A549 (cell line): ENCODE measurements around the gene PTPRG. TPM values are rescaled to one million over a fixed set of nuclear protein-coding genes. Genes with fewer than 3 reads are reported as not detected.

Source experiments
- ATAC-seq, 2 experiments: fragments of 200-7000 bp in 1 of 2; fragments of >200 bp in 1 of 2; cut with Nextera tagmentation in 1 of 2; cut with Tn5 transposase in 1 of 2; 3 replicates each; pipeline versions ENCODE4 v1.8.0 to v1.9.1; 2018 to 2020; ENCODE audit warnings: mild to moderate bottlenecking in 1 of 2, moderate library complexity in 1 of 2
- CTCF ChIA-PET: fragments of 300-600 bp; sonication (Branson Sonifier 250); formaldehyde crosslinking; extraction: SDS; loops from one replicate; lab custom pipeline; 2021; ENCODE audit warnings: antibody characterized with exemption, inconsistent platforms; lab: Yijun Ruan, JAX
- POLR2A ChIA-PET: fragments of 350-600 bp; formaldehyde crosslinking; extraction: SDS; loops from one replicate; lab custom pipeline; 2021; ENCODE audit warnings: antibody characterized with exemption, inconsistent platforms; lab: Yijun Ruan, JAX
- DNase-seq, 2 experiments: peaks; one replicate each; pipeline versions ENCODE4 v3.0.0 to v3.0.0-alpha.2; 2011 to 2016; ENCODE audit warnings: low read depth in 1 of 2, low spot score in 1 of 2
- FAIRE-seq: peaks from 2 replicates; lab custom pipeline; 2011; peaks lifted over from hg19 to GRCh38; lab: Jason Lieb, UNC
- H3K27ac ChIP-seq, 2 experiments: fragments of >200 bp; sonication (Bioruptor Twin); formaldehyde crosslinking; 3 replicates each; pipeline ENCODE4 v1.5.1; 2016 to 2017
- H3K4me1 ChIP-seq: fragments of >200 bp; sonication (Bioruptor Twin); formaldehyde crosslinking; 3 replicates; pipeline ENCODE4 v1.6.1; 2016
- H3K4me2 ChIP-seq: fragments of >200 bp; sonication (Bioruptor Twin); formaldehyde crosslinking; 3 replicates; pipeline ENCODE4 v1.6.1; 2016
- H3K4me3 ChIP-seq: fragments of >200 bp; sonication (Bioruptor Twin); formaldehyde crosslinking; 3 replicates; pipeline ENCODE4 v1.5.1; 2016
- H3K9me3 ChIP-seq: fragments of >200 bp; sonication (Bioruptor Twin); formaldehyde crosslinking; 3 replicates; pipeline ENCODE4 v1.6.1; 2016
- BHLHE40 ChIP-seq: IDR thresholded peaks from 2 replicates; pipeline ENCODE4 v1.6.1; 2012; ENCODE audit warnings: low read depth, low read length, inconsistent platforms
- CBX8 ChIP-seq: fragments of 200-600 bp; sonication (generic); IDR thresholded peaks from 2 replicates; pipeline ENCODE4 v1.6.1; 2016
- CEBPB ChIP-seq, 2 experiments: fragments of >200 bp in 1 of 2; sonication (Bioruptor Twin) in 1 of 2; formaldehyde crosslinking in 1 of 2; IDR thresholded peaks; 2 replicates each; pipeline ENCODE4 v1.6.1; 2012 to 2016
- EHF ChIP-seq: fragments of 250-450 bp; sonication (Bioruptor Pico); IDR thresholded peaks from 2 replicates; pipeline ENCODE4 v1.5.0; 2020; ENCODE audit warnings: mild to moderate bottlenecking
- EHMT2 ChIP-seq: fragments of 200-600 bp; sonication (generic); IDR thresholded peaks from 2 replicates; pipeline ENCODE4 v1.6.1; 2016; ENCODE audit warnings: antibody characterized with exemption, low read depth, mild to moderate bottlenecking, moderate library complexity
- ESRRA ChIP-seq: fragments of 150-350 bp; IDR thresholded peaks from 2 replicates; pipeline ENCODE4 v1.6.1; 2014; ENCODE audit warnings: mild to moderate bottlenecking, low read length, borderline replicate concordance
- GATA3 ChIP-seq: IDR thresholded peaks from 2 replicates; pipeline ENCODE4 v1.6.1; 2012; ENCODE audit warnings: borderline replicate concordance
- HDAC2 ChIP-seq: fragments of 200-600 bp; sonication (generic); IDR thresholded peaks from 2 replicates; pipeline ENCODE4 v1.6.1; 2016
- HOXA7 ChIP-seq: fragments of 250-450 bp; sonication (Bioruptor Pico); IDR thresholded peaks from 2 replicates; pipeline ENCODE4 v1.5.0; 2020; ENCODE audit warnings: mild to moderate bottlenecking, moderate library complexity
- HOXB13 ChIP-seq: fragments of 250-450 bp; sonication (Bioruptor Pico); IDR thresholded peaks from 2 replicates; pipeline ENCODE4 v1.5.0; 2020; ENCODE audit warnings: low read depth, mild to moderate bottlenecking, moderate library complexity
- HOXB5 ChIP-seq: fragments of 250-450 bp; sonication (Bioruptor Pico); IDR thresholded peaks from 2 replicates; pipeline ENCODE4 v1.5.0; 2020; ENCODE audit warnings: mild to moderate bottlenecking, moderate library complexity
- JUN ChIP-seq, 2 experiments: fragments of >200 bp; sonication (Bioruptor Twin); formaldehyde crosslinking; IDR thresholded peaks; 2 replicates in 1 of 2; 3 replicates in 1 of 2; pipeline ENCODE4 v1.6.1; 2016 to 2017
- JUNB ChIP-seq: fragments of >200 bp; sonication (Bioruptor Twin); formaldehyde crosslinking; IDR thresholded peaks from 2 replicates; pipeline ENCODE4 v1.6.1; 2016
- KDM5A ChIP-seq: fragments of 200-600 bp; sonication (generic); IDR thresholded peaks from 2 replicates; pipeline ENCODE4 v1.6.1; 2016; ENCODE audit warnings: antibody characterized with exemption, mild to moderate bottlenecking
- MYC ChIP-seq: IDR thresholded peaks from 2 replicates; pipeline ENCODE4 v1.6.1; 2012; ENCODE audit warnings: mild to moderate bottlenecking, inconsistent platforms, low read length, improper control_type of control experiment, borderline replicate concordance
- NPAS2 ChIP-seq: fragments of 250-450 bp; sonication (Bioruptor Pico); IDR thresholded peaks from 2 replicates; pipeline ENCODE4 v1.8.0; 2022; ENCODE audit warnings: mild to moderate bottlenecking, moderate library complexity, borderline replicate concordance
- PHF8 ChIP-seq: fragments of 200-600 bp; sonication (generic); IDR thresholded peaks from 2 replicates; pipeline ENCODE4 v1.6.1; 2016; ENCODE audit warnings: low read depth, mild to moderate bottlenecking, antibody characterized with exemption, moderate library complexity, borderline replicate concordance
- POLR2A ChIP-seq: IDR thresholded peaks from 2 replicates; pipeline ENCODE4 v1.6.1; 2012; ENCODE audit warnings: mild to moderate bottlenecking, low read length
- POLR2AphosphoS2 ChIP-seq: conservative IDR thresholded peaks from 2 replicates; pipeline ENCODE4 v1.6.1; 2012; ENCODE audit warnings: low read length, improper control_type of control experiment, inconsistent platforms
- RNF2 ChIP-seq: fragments of 200-600 bp; sonication (generic); IDR thresholded peaks from 2 replicates; pipeline ENCODE4 v1.6.1; 2016; ENCODE audit warnings: low read depth, mild to moderate bottlenecking, antibody characterized with exemption, moderate library complexity, borderline replicate concordance
- SREBF2 ChIP-seq: fragments of 450-650 bp; IDR thresholded peaks from 2 replicates; pipeline ENCODE4 v1.6.1; 2014; ENCODE audit warnings: mild to moderate bottlenecking, moderate library complexity
- TP53 ChIP-seq: fragments of 250-450 bp; sonication (Bioruptor Pico); IDR thresholded peaks from 2 replicates; pipeline ENCODE4 v1.5.0; 2021; ENCODE audit warnings: mild to moderate bottlenecking, moderate library complexity
- ZSCAN20 ChIP-seq: fragments of 250-450 bp; sonication (Bioruptor Pico); IDR thresholded peaks from 2 replicates; pipeline ENCODE4 v1.8.0; 2022; ENCODE audit warnings: mild to moderate bottlenecking, moderate library complexity
- WGBS: methylation state at CpG from one replicate; pipeline ENCODE4 v1.1.6; 2017; ENCODE audit errors: missing lambda C conversion rate; 5-methylcytosine and 5-hydroxymethylcytosine counted together
- polyA plus RNA-seq, 4 experiments: library from polyadenylated mRNA; depleted of rRNA in 3 of 4; stranded (reverse); fragments of >200 nt; fragmentation: RNase III in 1 of 4; extraction: RNeasy Plus Mini Kit Qiagen cat#74134 plus additional on column Dnase treatment in 1 of 4; gene quantifications; 2 replicates in 3 of 4; 3 replicates in 1 of 4; pipeline ENCODE4 v1.2.3, GENCODE V29; 2011 to 2017
- TF ChIP-seq, protein P1 (sequence below): IDR thresholded peaks from 2 replicates; pipeline ENCODE4 v1.6.1; 2012; ENCODE audit warnings: low read depth, borderline replicate concordance
- TF ChIP-seq, protein P2 (sequence below): fragments of 150-350 bp; IDR thresholded peaks from 2 replicates; pipeline ENCODE4 v1.6.1; 2014; ENCODE audit warnings: low read depth, mild to moderate bottlenecking, low read length
- TF ChIP-seq, protein P3 (sequence below): fragments of >200 bp; sonication (Bioruptor Twin); formaldehyde crosslinking; IDR thresholded peaks from 3 replicates; pipeline ENCODE4 v1.5.1; 2016
- TF ChIP-seq, protein P4 (sequence below): fragments of 450-650 bp; IDR thresholded peaks from 2 replicates; pipeline ENCODE4 v1.6.1; 2014; ENCODE audit warnings: antibody characterized with exemption

Gene PTPRG
- polyA plus RNA-seq, 2 of the 4 experiments (the other 2 are of a cell fraction), result 4.5 to 4.8 TPM

DNA sequence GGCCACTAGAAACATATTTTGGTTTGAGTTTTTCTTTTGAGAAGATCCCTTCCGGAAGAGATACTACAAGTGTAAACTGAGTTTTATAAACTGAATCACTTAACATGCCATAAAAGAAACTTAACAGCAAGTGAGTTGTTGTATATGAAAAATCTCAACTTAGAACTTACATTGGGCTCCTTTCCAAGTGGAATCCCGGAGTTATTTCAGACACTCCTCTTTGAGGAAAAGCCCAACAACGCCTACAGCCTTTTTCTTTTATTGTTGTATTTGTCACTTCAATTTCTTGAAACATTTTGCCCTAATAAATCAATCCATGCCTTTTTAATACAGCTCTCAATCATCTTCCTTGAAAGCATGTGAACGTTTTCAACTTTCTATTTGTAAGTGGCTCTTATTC, 674.6 kb downstream of the PTPRG start:
- Histone ChIP-seq H3K4me2 (no peak overlapping the region), H3K4me1 (no peaks in the 10 kb centered on the region), H3K4me3 (no peak overlapping the region), H3K9me3 (no peaks in the 10 kb centered on the region), H3K27ac (no peak overlapping the region)
- DNase-seq (no peak), FAIRE-seq (no peak), ATAC-seq (no peak)
- ChIA-PET POLR2A (no interaction called here), CTCF (no interaction called here)
- WGBS, result 37% methylated on average over 4 of the region's 4 CpGs
- no peak for TF ChIP-seq HOXA7 (CRISPR knock-in tag)
- TF ChIP-seq, protein P1, sequence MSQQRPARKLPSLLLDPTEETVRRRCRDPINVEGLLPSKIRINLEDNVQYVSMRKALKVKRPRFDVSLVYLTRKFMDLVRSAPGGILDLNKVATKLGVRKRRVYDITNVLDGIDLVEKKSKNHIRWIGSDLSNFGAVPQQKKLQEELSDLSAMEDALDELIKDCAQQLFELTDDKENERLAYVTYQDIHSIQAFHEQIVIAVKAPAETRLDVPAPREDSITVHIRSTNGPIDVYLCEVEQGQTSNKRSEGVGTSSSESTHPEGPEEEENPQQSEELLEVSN, result no peak
- no peak for TF ChIP-seq EHF (CRISPR knock-in tag)

DNA sequence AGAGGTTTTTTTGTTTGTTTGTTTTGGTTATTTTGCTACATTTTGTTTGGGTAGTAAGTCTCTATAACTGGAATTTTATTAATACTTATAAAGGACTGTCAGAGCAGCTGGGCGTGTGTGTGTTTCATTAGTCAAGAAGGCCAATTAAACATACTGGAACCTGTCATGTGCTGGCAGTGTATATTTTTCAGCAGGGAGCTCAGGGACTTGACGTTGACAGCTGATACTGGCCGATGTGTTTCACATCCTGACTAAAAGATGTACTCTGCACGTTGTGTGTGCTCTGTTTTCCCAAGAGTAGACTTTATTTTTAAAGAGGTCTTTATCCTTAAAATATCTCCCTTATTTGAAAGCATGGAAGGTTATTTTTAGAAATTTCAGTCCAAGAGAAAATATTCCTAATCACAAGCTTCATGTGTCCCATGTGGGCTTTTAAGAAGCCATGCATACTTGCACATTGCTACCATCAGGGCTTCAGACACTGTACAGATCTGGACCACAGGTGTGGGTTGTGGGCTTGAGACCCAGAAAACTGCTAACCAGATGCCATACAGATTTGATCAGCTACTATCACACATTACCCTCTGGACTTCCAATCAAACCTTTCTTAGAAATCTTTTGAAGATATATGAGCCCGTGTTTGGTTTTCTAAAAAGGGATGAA, 676.0 kb downstream of the PTPRG start:
- no peaks in the 10 kb centered on the region for H3K4me1 ChIP-seq
- TF ChIP-seq RNF2, result no peak
- TF ChIP-seq JUN (IDR thresholded peaks at IDR 0.05), result no peak
- TF ChIP-seq EHF (CRISPR knock-in tag), result no peak
- no peak for TF ChIP-seq JUNB
- TF ChIP-seq, protein P2, sequence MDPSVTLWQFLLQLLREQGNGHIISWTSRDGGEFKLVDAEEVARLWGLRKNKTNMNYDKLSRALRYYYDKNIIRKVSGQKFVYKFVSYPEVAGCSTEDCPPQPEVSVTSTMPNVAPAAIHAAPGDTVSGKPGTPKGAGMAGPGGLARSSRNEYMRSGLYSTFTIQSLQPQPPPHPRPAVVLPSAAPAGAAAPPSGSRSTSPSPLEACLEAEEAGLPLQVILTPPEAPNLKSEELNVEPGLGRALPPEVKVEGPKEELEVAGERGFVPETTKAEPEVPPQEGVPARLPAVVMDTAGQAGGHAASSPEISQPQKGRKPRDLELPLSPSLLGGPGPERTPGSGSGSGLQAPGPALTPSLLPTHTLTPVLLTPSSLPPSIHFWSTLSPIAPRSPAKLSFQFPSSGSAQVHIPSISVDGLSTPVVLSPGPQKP, result no peak
- TF ChIP-seq PHF8, result no peak
- TF ChIP-seq GATA3, result no peak
- no peak for TF ChIP-seq BHLHE40
- no peak for TF ChIP-seq CEBPB (IDR thresholded peaks at IDR 0.05)
- TF ChIP-seq HOXB13 (CRISPR knock-in tag), result no peak
- TF ChIP-seq POLR2A, result no peak
- TF ChIP-seq, protein P3, sequence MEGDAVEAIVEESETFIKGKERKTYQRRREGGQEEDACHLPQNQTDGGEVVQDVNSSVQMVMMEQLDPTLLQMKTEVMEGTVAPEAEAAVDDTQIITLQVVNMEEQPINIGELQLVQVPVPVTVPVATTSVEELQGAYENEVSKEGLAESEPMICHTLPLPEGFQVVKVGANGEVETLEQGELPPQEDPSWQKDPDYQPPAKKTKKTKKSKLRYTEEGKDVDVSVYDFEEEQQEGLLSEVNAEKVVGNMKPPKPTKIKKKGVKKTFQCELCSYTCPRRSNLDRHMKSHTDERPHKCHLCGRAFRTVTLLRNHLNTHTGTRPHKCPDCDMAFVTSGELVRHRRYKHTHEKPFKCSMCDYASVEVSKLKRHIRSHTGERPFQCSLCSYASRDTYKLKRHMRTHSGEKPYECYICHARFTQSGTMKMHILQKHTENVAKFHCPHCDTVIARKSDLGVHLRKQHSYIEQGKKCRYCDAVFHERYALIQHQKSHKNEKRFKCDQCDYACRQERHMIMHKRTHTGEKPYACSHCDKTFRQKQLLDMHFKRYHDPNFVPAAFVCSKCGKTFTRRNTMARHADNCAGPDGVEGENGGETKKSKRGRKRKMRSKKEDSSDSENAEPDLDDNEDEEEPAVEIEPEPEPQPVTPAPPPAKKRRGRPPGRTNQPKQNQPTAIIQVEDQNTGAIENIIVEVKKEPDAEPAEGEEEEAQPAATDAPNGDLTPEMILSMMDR, result no peak
- TF ChIP-seq HDAC2, result no peak
- no peak for TF ChIP-seq SREBF2
- TF ChIP-seq EHMT2, result no peak
- TF ChIP-seq MYC, result no peak
- TF ChIP-seq ESRRA, result no peak
- TF ChIP-seq, all 56 proteins: peak for 0
- DNase-seq (no peak), FAIRE-seq (no peak), ATAC-seq (no peak)
- CTCF ChIA-PET, result no interaction called here
- H3K4me2 ChIP-seq, result no peak overlapping the region
- WGBS, result 49% methylated on average over 5 of the region's 5 CpGs
- H3K27ac ChIP-seq, result no peak overlapping the region
- POLR2A ChIA-PET, result no interaction called here
- H3K4me3 ChIP-seq, result no peak overlapping the region
- no peaks in the 10 kb centered on the region for H3K9me3 ChIP-seq

DNA sequence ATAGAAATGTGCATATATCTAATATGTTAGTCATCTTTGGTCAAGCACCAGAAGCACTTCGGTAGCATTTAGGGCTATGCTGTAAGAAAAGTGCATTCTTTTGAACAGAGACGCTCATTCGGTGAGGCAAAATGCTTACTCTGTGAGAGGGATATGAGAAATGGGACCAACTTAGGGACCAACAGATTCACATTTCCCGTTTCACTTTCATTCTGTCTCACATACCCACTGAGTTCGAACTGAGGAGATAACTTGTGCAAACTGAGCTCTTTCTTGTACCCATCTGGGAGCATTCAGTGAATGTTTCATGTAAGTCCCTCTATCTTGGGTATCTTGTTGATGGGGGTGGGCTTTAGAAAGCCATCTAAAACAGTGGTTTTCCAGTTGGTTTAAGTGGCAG, 676.6 kb downstream of the PTPRG start:
- DNase-seq (no peak), ATAC-seq (no peak), FAIRE-seq (no peak)
- Histone ChIP-seq H3K27ac (no peak overlapping the region), H3K4me1 (no peaks in the 10 kb centered on the region), H3K4me2 (no peak overlapping the region), H3K4me3 (no peak overlapping the region), H3K9me3 (no peaks in the 10 kb centered on the region)
- TF ChIP-seq ZSCAN20 (no peak), HOXB13 (CRISPR knock-in tag) (no peak), CBX8 (no peak), HOXB5 (CRISPR knock-in tag) (no peak), HOXA7 (CRISPR knock-in tag) (no peak), HDAC2 (no peak), NPAS2 (CRISPR knock-in tag) (no peak), POLR2AphosphoS2 (no peak), TP53 (no peak), SREBF2 (no peak), KDM5A (no peak)
- TF ChIP-seq, protein P3, result no peak
- TF ChIP-seq, protein P4, sequence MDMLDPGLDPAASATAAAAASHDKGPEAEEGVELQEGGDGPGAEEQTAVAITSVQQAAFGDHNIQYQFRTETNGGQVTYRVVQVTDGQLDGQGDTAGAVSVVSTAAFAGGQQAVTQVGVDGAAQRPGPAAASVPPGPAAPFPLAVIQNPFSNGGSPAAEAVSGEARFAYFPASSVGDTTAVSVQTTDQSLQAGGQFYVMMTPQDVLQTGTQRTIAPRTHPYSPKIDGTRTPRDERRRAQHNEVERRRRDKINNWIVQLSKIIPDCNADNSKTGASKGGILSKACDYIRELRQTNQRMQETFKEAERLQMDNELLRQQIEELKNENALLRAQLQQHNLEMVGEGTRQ, result no peak
- WGBS, result 75% methylated on average over 5 of the region's 5 CpGs
- POLR2A ChIA-PET, result no interaction called here
- CTCF ChIA-PET, result no interaction called here
